ENCODE measurements around the gene AKAP7.

- TF ChIP-seq, protein P1, sequence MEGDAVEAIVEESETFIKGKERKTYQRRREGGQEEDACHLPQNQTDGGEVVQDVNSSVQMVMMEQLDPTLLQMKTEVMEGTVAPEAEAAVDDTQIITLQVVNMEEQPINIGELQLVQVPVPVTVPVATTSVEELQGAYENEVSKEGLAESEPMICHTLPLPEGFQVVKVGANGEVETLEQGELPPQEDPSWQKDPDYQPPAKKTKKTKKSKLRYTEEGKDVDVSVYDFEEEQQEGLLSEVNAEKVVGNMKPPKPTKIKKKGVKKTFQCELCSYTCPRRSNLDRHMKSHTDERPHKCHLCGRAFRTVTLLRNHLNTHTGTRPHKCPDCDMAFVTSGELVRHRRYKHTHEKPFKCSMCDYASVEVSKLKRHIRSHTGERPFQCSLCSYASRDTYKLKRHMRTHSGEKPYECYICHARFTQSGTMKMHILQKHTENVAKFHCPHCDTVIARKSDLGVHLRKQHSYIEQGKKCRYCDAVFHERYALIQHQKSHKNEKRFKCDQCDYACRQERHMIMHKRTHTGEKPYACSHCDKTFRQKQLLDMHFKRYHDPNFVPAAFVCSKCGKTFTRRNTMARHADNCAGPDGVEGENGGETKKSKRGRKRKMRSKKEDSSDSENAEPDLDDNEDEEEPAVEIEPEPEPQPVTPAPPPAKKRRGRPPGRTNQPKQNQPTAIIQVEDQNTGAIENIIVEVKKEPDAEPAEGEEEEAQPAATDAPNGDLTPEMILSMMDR (IDR thresholded peaks at IDR 0.05) = no peak
- TF ChIP-seq POLR2A (IDR thresholded peaks at IDR 0.05) = no peak
Measured at GRCh38 chr6:131255911-131256310, 120.6 kb downstream of the AKAP7 start.

Data from lower leg skin (tissue), 3 donors.